Mesenchymal stem cell (in vitro differentiated cells and primary cell): Measurements from ENCODE around the gene STX1A.

Experiments used
- DNase-seq: peaks from one replicate; pipeline ENCODE4 v3.0.0-alpha.2; 2013
- H2AFZ ChIP-seq: one replicate; pipeline ENCODE4 v1.6.1; 2013; ENCODE audit warnings: low read depth, mild to moderate bottlenecking, control low read depth, inconsistent platforms, low read length, moderate library complexity
- H2AK5ac ChIP-seq: 2 replicates; pipeline ENCODE4 v1.6.1; 2013; ENCODE audit warnings: low read length, moderate library complexity, mild to moderate bottlenecking, inconsistent platforms; ENCODE audit not compliant: severe bottlenecking
- H2BK120ac ChIP-seq: one replicate; pipeline ENCODE4 v1.6.1; 2013; ENCODE audit warnings: low read depth, mild to moderate bottlenecking, inconsistent platforms, low read length, moderate library complexity
- H2BK12ac ChIP-seq, 2 experiments: one replicate each; pipeline ENCODE4 v1.6.1; 2013; ENCODE audit warnings: inconsistent platforms in 2 of 2, low read length in 2 of 2, mild to moderate bottlenecking in 2 of 2, moderate library complexity in 2 of 2, control low read depth in 1 of 2
- H2BK15ac ChIP-seq: one replicate; pipeline ENCODE4 v1.6.1; 2013; ENCODE audit warnings: mild to moderate bottlenecking, low read depth, inconsistent platforms; ENCODE audit not compliant: poor library complexity, severe bottlenecking
- H2BK5ac ChIP-seq: 2 replicates; pipeline ENCODE4 v1.6.1; 2013; ENCODE audit warnings: low read depth, mild to moderate bottlenecking, low read length, control low read depth, inconsistent platforms; ENCODE audit not compliant: poor library complexity, severe bottlenecking
- H3K14ac ChIP-seq, 2 experiments: one replicate each; pipeline ENCODE4 v1.6.1; 2013; ENCODE audit warnings: inconsistent platforms in 2 of 2, low read length in 2 of 2, control low read depth in 1 of 2, mild to moderate bottlenecking in 1 of 2, moderate library complexity in 1 of 2
- H3K18ac ChIP-seq, 2 experiments: one replicate each; pipeline ENCODE4 v1.6.1; 2013; ENCODE audit warnings: inconsistent platforms in 2 of 2, low read length in 2 of 2, control low read depth in 1 of 2, low read depth in 1 of 2, mild to moderate bottlenecking in 1 of 2
- H3K23ac ChIP-seq, 2 experiments: one replicate each; pipeline ENCODE4 v1.6.1; 2013; ENCODE audit warnings: inconsistent platforms in 2 of 2, low read length in 2 of 2, mild to moderate bottlenecking in 2 of 2, moderate library complexity in 2 of 2, control low read depth in 1 of 2
- H3K27ac ChIP-seq: 2 replicates; pipeline ENCODE4 v1.5.1; 2013; ENCODE audit warnings: mild to moderate bottlenecking, moderate library complexity, low read length, control low read depth, inconsistent platforms; ENCODE audit not compliant: poor library complexity, severe bottlenecking
- H3K27me3 ChIP-seq, 2 experiments: 2 replicates each; pipeline versions ENCODE4 v1.6.1 to v1.7.0; 2013; ENCODE audit warnings: low read length in 2 of 2, mild to moderate bottlenecking in 2 of 2, moderate library complexity in 2 of 2, control low read depth in 1 of 2, inconsistent platforms in 1 of 2; ENCODE audit not compliant: control insufficient read depth in 1 of 2, insufficient read depth in 1 of 2
- H3K36me3 ChIP-seq, 2 experiments: 2 replicates each; pipeline versions ENCODE4 v1.6.1 to v1.7.0; 2013; ENCODE audit warnings: low read length in 2 of 2, control low read depth in 1 of 2, inconsistent platforms in 1 of 2, low read depth in 1 of 2, mild to moderate bottlenecking in 1 of 2; ENCODE audit not compliant: insufficient read depth in 2 of 2, control insufficient read depth in 1 of 2
- H3K4ac ChIP-seq, 2 experiments: one replicate each; pipeline ENCODE4 v1.6.1; 2013; ENCODE audit warnings: inconsistent platforms in 2 of 2, low read length in 2 of 2, mild to moderate bottlenecking in 2 of 2, moderate library complexity in 2 of 2, control low read depth in 1 of 2, low read depth in 1 of 2
- H3K4me1 ChIP-seq: 2 replicates; pipeline ENCODE4 v1.6.1; 2013; ENCODE audit warnings: low read depth, low read length, control low read depth; ENCODE audit not compliant: control insufficient read depth, insufficient read depth
- H3K4me2 ChIP-seq: 2 replicates; pipeline ENCODE4 v1.6.1; 2013; ENCODE audit warnings: low read length, mild to moderate bottlenecking, inconsistent platforms; ENCODE audit not compliant: poor library complexity, severe bottlenecking
- H3K4me3 ChIP-seq, 2 experiments: 2 replicates each; pipeline versions ENCODE4 v1.5.1 to v1.7.0; 2013; ENCODE audit warnings: low read length in 2 of 2, mild to moderate bottlenecking in 2 of 2, control low read depth in 1 of 2, low read depth in 1 of 2; ENCODE audit not compliant: insufficient read depth in 1 of 2
- H3K79me1 ChIP-seq: replicated peaks from 2 replicates; pipeline ENCODE4 v1.6.1; 2013; ENCODE audit warnings: mild to moderate bottlenecking, control low read depth, low read length, inconsistent platforms; ENCODE audit not compliant: poor library complexity, severe bottlenecking
- H3K9ac ChIP-seq: 2 replicates; pipeline ENCODE4 v1.7.0; 2013; ENCODE audit warnings: mild to moderate bottlenecking, low read length, moderate library complexity
- H3K9me3 ChIP-seq: 2 replicates; pipeline ENCODE4 v1.7.0; 2013; ENCODE audit warnings: mild to moderate bottlenecking, low read length; ENCODE audit not compliant: control insufficient read depth
- H4K8ac ChIP-seq: one replicate; pipeline ENCODE4 v1.6.1; 2013; ENCODE audit warnings: inconsistent platforms, mild to moderate bottlenecking, low read length, moderate library complexity
- H4K91ac ChIP-seq: one replicate; pipeline ENCODE4 v1.6.1; 2013; ENCODE audit warnings: mild to moderate bottlenecking, low read length, inconsistent platforms
- WGBS: methylation state at CpG from one replicate; pipeline ENCODE4 v1.1.7; 2013; ENCODE audit warnings: mixed read lengths; 5-methylcytosine and 5-hydroxymethylcytosine counted together

Gene STX1A

GRCh38 chr7:73682745-73683055, 36.8 kb downstream of the STX1A start:
- H2AK5ac ChIP-seq = no peak overlapping the region
- H2BK15ac ChIP-seq = peak overlapping the region; percentile 12
- WGBS = under 1% methylated on average over 33 of the region's 33 CpGs
- H3K9me3 ChIP-seq = no peaks in the 10 kb centered on the region
- peak overlapping the region; percentile 71 for H3K4me2 ChIP-seq
- H2BK12ac ChIP-seq = no peak overlapping the region
- DNase-seq = no peak
- H4K8ac ChIP-seq = peak overlapping the region; percentile 87
- H3K27me3 ChIP-seq = no peaks in the 10 kb centered on the region
- peak overlapping the region; percentile 86 for H4K91ac ChIP-seq
- peak overlapping the region; percentile 85 for H2AFZ ChIP-seq
- H3K27ac ChIP-seq = peak overlapping the region; percentile 95
- H2BK120ac ChIP-seq = peak overlapping the region; percentile 11
- peak overlapping the region; percentile 96 for H3K4me3 ChIP-seq
- H3K23ac ChIP-seq = peak overlapping the region in 1 of 2 experiments; percentile 97
- peaks cover 32% of the 10 kb centered on the region for H3K4me1 ChIP-seq
- H3K79me1 ChIP-seq = peaks cover 48% of the 10 kb centered on the region
- H3K14ac ChIP-seq = no peak overlapping the region
- H3K4ac ChIP-seq = peak overlapping the region; percentile 91 to 92
- peak overlapping the region; percentile 5 for H2BK5ac ChIP-seq
- peak overlapping the region; percentile 89 to 94 for H3K18ac ChIP-seq
- peak overlapping the region; percentile 98 for H3K9ac ChIP-seq
- H3K36me3 ChIP-seq = peaks cover 34 to 39% of the 10 kb centered on the region in 2 experiments

GRCh38 chr7:73681031-73681430, 38.4 kb downstream of the STX1A start:
- Histone ChIP-seq H3K14ac (no peak overlapping the region), H2BK15ac (no peak overlapping the region), H3K9ac (peak overlapping the region; percentile 98), H3K27ac (no peak overlapping the region), H4K91ac (no peak overlapping the region), H2AFZ (no peak overlapping the region), H3K79me1 (peaks cover 42% of the 10 kb centered on the region), H3K23ac (no peak overlapping the region), H3K9me3 (no peaks in the 10 kb centered on the region), H3K4me1 (peaks cover 32% of the 10 kb centered on the region), H2AK5ac (no peak overlapping the region), H3K4ac (no peak overlapping the region), H3K27me3 (no peaks in the 10 kb centered on the region), H3K4me3 (peak overlapping the region in 1 of 2 experiments; percentile 96), H3K18ac (no peak overlapping the region), H2BK120ac (no peak overlapping the region), H4K8ac (no peak overlapping the region), H2BK12ac (no peak overlapping the region), H3K4me2 (peak overlapping the region; percentile 42), H3K36me3 (peaks cover 23 to 26% of the 10 kb centered on the region in 2 experiments), H2BK5ac (no peak overlapping the region)
- WGBS = 74% methylated on average over 8 of the region's 8 CpGs
- peak; percentile 14 for DNase-seq

GRCh38 chr7:73680501-73680900, 39.0 kb downstream of the STX1A start:
- no peak overlapping the region for H3K14ac ChIP-seq
- no peaks in the 10 kb centered on the region for H3K27me3 ChIP-seq
- H3K27ac ChIP-seq = no peak overlapping the region
- peaks cover 22 to 26% of the 10 kb centered on the region in 2 experiments for H3K36me3 ChIP-seq
- H4K91ac ChIP-seq = no peak overlapping the region
- 95% methylated on average over 7 of the region's 7 CpGs for WGBS
- H3K9me3 ChIP-seq = no peaks in the 10 kb centered on the region
- no peak overlapping the region for H3K4ac ChIP-seq
- peaks cover 32% of the 10 kb centered on the region for H3K4me1 ChIP-seq
- H2AFZ ChIP-seq = no peak overlapping the region
- H2BK15ac ChIP-seq = no peak overlapping the region
- H4K8ac ChIP-seq = no peak overlapping the region
- no peak overlapping the region for H2AK5ac ChIP-seq
- no peak for DNase-seq
- no peak overlapping the region for H3K18ac ChIP-seq
- no peak overlapping the region for H2BK5ac ChIP-seq
- H2BK120ac ChIP-seq = no peak overlapping the region
- no peak overlapping the region for H3K23ac ChIP-seq
- peak overlapping the region; percentile 33 for H3K9ac ChIP-seq
- H3K4me3 ChIP-seq = no peak overlapping the region
- H3K79me1 ChIP-seq = peaks cover 40% of the 10 kb centered on the region
- H2BK12ac ChIP-seq = no peak overlapping the region
- H3K4me2 ChIP-seq = no peak overlapping the region

- H2AK5ac ChIP-seq = no peak overlapping the region
- 100% methylated on average over 2 of the region's 2 CpGs for WGBS
- H3K4me1 ChIP-seq = peaks cover 26% of the 10 kb centered on the region
- no peak overlapping the region for H2BK15ac ChIP-seq
- no peak for DNase-seq
- H3K27me3 ChIP-seq = no peaks in the 10 kb centered on the region
- no peak overlapping the region for H2AFZ ChIP-seq
- no peak overlapping the region for H4K91ac ChIP-seq
- no peak overlapping the region for H3K4ac ChIP-seq
- H3K23ac ChIP-seq = no peak overlapping the region
- no peak overlapping the region for H2BK12ac ChIP-seq
- no peaks in the 10 kb centered on the region for H3K9me3 ChIP-seq
- H3K4me3 ChIP-seq = no peak overlapping the region
- H2BK5ac ChIP-seq = no peak overlapping the region
- peaks cover 35% of the 10 kb centered on the region for H3K79me1 ChIP-seq
- peak overlapping the region; percentile 33 for H3K9ac ChIP-seq
- H3K18ac ChIP-seq = no peak overlapping the region
- peaks cover 19 to 26% of the 10 kb centered on the region in 2 experiments for H3K36me3 ChIP-seq
- H4K8ac ChIP-seq = no peak overlapping the region
- no peak overlapping the region for H3K4me2 ChIP-seq
- H3K14ac ChIP-seq = no peak overlapping the region
- H2BK120ac ChIP-seq = no peak overlapping the region
- H3K27ac ChIP-seq = no peak overlapping the region
These were observed 39.8 kb downstream of the STX1A start for GRCh38 chr7:73679709-73680108.
